GM18526 (cell line): Measurements from ENCODE around the gene ENTR1.

Source experiments
- POLR2A ChIP-seq: IDR thresholded peaks from 3 replicates; pipeline ENCODE4 v1.6.1; 2011; ENCODE audit not compliant: insufficient read length; ENCODE audit errors: extremely low read depth

Gene ENTR1

GRCh38 chr9:136443087-136443486, 32.7 kb upstream of the ENTR1 start:
- no peak for TF ChIP-seq POLR2A

GRCh38 chr9:136442265-136442664, 31.9 kb upstream of the ENTR1 start:
- no peak for TF ChIP-seq POLR2A

- TF ChIP-seq POLR2A, result no peak
Measured at GRCh38 chr9:136441681-136442245, 31.3 kb upstream of the ENTR1 start.

GRCh38 chr9:136441191-136441680, 30.8 kb upstream of the ENTR1 start:
- no peak for TF ChIP-seq POLR2A

- no peak for TF ChIP-seq POLR2A
Measured at GRCh38 chr9:136439481-136440408, 29.3 kb upstream of the ENTR1 start, which contains the start of gene INPP5E. Gene INPP5E, minus strand, starts transcription at chr9:136439845. Its CDS starts 426 bp downstream, at chr9:136439419.

- TF ChIP-seq POLR2A, result peak; percentile 23
Measured at GRCh38 chr9:136438548-136439480, 28.4 kb upstream of the ENTR1 start.

GRCh38 chr9:136437839-136438547, 27.6 kb upstream of the ENTR1 start:
- TF ChIP-seq POLR2A, result no peak

GRCh38 chr9:136437430-136437829, 27.0 kb upstream of the ENTR1 start:
- TF ChIP-seq POLR2A, result no peak

GRCh38 chr9:136436055-136436634, 25.7 kb upstream of the ENTR1 start:
- no peak for TF ChIP-seq POLR2A

GRCh38 chr9:136434580-136435169, 24.3 kb upstream of the ENTR1 start:
- no peak for TF ChIP-seq POLR2A

GRCh38 chr9:136433849-136434579, 23.6 kb upstream of the ENTR1 start:
- no peak for TF ChIP-seq POLR2A

GRCh38 chr9:136433043-136433715, 22.8 kb upstream of the ENTR1 start:
- no peak for TF ChIP-seq POLR2A

- no peak for TF ChIP-seq POLR2A
Measured at GRCh38 chr9:136432591-136432990, 22.2 kb upstream of the ENTR1 start.
